Globus pallidus (tissue), 1 donor: Measurements from ENCODE around the gene SAMD8.

ENCODE experiments used
- DNase-seq: peaks from one replicate; pipeline ENCODE4 v3.0.0-alpha.2; 2015; ENCODE audit warnings: low spot score

SAMD8 gene

GRCh38 chr10:75111365-75111906 is at the start of gene SAMD8:
TSS of gene SAMD8 (plus strand) at chr10:75111656. CDS start at chr10:75150529, 38,873 bp downstream.
- peak; percentile 94 for DNase-seq

GRCh38 chr10:75061709-75062505 is 49.5 kb upstream of the SAMD8 start:
- no peak for DNase-seq

GRCh38 chr10:75062506-75063299 is 48.8 kb upstream of the SAMD8 start:
- DNase-seq, result no peak

GRCh38 chr10:75063461-75064230 is 47.8 kb upstream of the SAMD8 start:
- no peak for DNase-seq

- no peak for DNase-seq
Measured at GRCh38 chr10:75065076-75065475, 46.4 kb upstream of the SAMD8 start.

- no peak for DNase-seq
Measured at GRCh38 chr10:75066271-75066670, 45.2 kb upstream of the SAMD8 start.

GRCh38 chr10:75067272-75067671 is 44.2 kb upstream of the SAMD8 start:
- no peak for DNase-seq

GRCh38 chr10:75068523-75068922 is 42.9 kb upstream of the SAMD8 start:
- no peak for DNase-seq

GRCh38 chr10:75070476-75070875 is 41.0 kb upstream of the SAMD8 start:
- DNase-seq, result no peak

GRCh38 chr10:75070961-75071428 is 40.5 kb upstream of the SAMD8 start:
- DNase-seq, result no peak

- no peak for DNase-seq
Measured at GRCh38 chr10:75071756-75072155, 39.7 kb upstream of the SAMD8 start.

- no peak for DNase-seq
Measured at GRCh38 chr10:75072727-75073126, 38.7 kb upstream of the SAMD8 start.

- DNase-seq, result no peak
Measured at GRCh38 chr10:75073442-75073841, 38.0 kb upstream of the SAMD8 start.

GRCh38 chr10:75074711-75075445 is 36.6 kb upstream of the SAMD8 start:
- no peak for DNase-seq

GRCh38 chr10:75076348-75076747 is 35.1 kb upstream of the SAMD8 start:
- no peak for DNase-seq

- DNase-seq, result no peak
Measured at GRCh38 chr10:75079436-75080083, 31.9 kb upstream of the SAMD8 start.

- no peak for DNase-seq
Measured at GRCh38 chr10:75080554-75080953, 30.9 kb upstream of the SAMD8 start.

- DNase-seq, result no peak
Measured at GRCh38 chr10:75081379-75081778, 30.1 kb upstream of the SAMD8 start.

- no peak for DNase-seq
Measured at GRCh38 chr10:75083972-75084833, 27.3 kb upstream of the SAMD8 start.

- no peak for DNase-seq
Measured at GRCh38 chr10:75084834-75085384, 26.5 kb upstream of the SAMD8 start.
